ENCODE results near the gene KCNA10. TPM values are rescaled to one million over a fixed set of nuclear protein-coding genes. Genes with fewer than 3 reads are reported as not detected.

Gene KCNA10
- total and polyA plus RNA-seq, 10 of the 15 experiments (the other 5 are each of a cell fraction or from before 2014, with no cell fraction given): not detected

- Histone ChIP-seq H3K9me3 (replicated peaks; ENCODE audit: control insufficient read depth, insufficient read depth, low read length) (no peaks in the 10 kb centered on the region), H3K9ac (ENCODE audit: control insufficient read depth, insufficient read depth, low read length) (no peak overlapping the region), H3K36me3 (ENCODE audit: control insufficient read depth in 2 of 2, insufficient read depth in 2 of 2, low read length in 1 of 2) (no peaks in the 10 kb centered on the region), H3K4me3 (no peak overlapping the region), H3K27ac (ENCODE audit: control insufficient read depth, insufficient read depth) (no peak overlapping the region), H4K20me1 (ENCODE audit: control insufficient read depth, insufficient read depth) (no peaks in the 10 kb centered on the region), H3K79me2 (ENCODE audit: control insufficient read depth, insufficient read depth, low read length) (no peaks in the 10 kb centered on the region), H2AFZ (ENCODE audit: control insufficient read depth, low read depth, low read length) (no peak overlapping the region), H3K27me3 (replicated peaks in 1 of 2; ENCODE audit: control insufficient read depth in 2 of 2, insufficient read depth in 2 of 2, low read length in 1 of 2) (0 out of 4 replicates have a peak, but pooled peaks cover 0 to 2% of the 10 kb centered on the region in 2 experiments), H3K4me1 (ENCODE audit: control insufficient read depth, insufficient read depth, low read length) (peaks cover 5% of the 10 kb centered on the region; the same call in 1 of the 2 replicates), H3K4me2 (ENCODE audit: control insufficient read depth, insufficient read depth) (no peak overlapping the region)
- intact Hi-C loops (cut with micrococcal nuclease; ENCODE audit: unreplicated experiment): no loop called here
- ChIA-PET SMC1A (ENCODE audit: uncharacterized antibody, unreplicated experiment) (interaction anchor here (1.0 kb wide), 1 partner anchor 9 kb away, joined by 3 read pairs; no protein-coding TSS in a partner anchor), CTCF (interaction anchor here (1.2 kb wide), 1 partner anchor 9 kb away, joined by 5 read pairs; no protein-coding TSS in a partner anchor), RAD21 (ENCODE audit: unreplicated experiment) (no interaction called here), POLR2A (no interaction called here)
- BruUV-seq (replicated peaks): no TSS peak
- no peak for FAIRE-seq
- WGBS (ENCODE audit: insufficient coverage, insufficient replicate concordance, low lambda C conversion rate, missing lambda C conversion rate): 14% methylated on average over 3 of the region's 3 CpGs
- no peak for ATAC-seq
- in situ Hi-C loops (cut with MboI): no loop called here
- no peak for DNase-seq (ENCODE audit: low read depth, low spot score)
- TF ChIP-seq BHLHE40 (IDR thresholded peaks at IDR 0.05; ENCODE audit: borderline replicate concordance in 1 of 2, low read depth in 2 of 2, low read length in 1 of 2) (no peak), ATF2 (IDR thresholded peaks at IDR 0.05; ENCODE audit: low read length) (no peak), POU2F2 (IDR thresholded peaks at IDR 0.05; ENCODE audit: borderline replicate concordance, low read depth, low read length) (no peak), BACH1 (IDR thresholded peaks at IDR 0.05; ENCODE audit: borderline replicate concordance) (no peak), NBN (IDR thresholded peaks at IDR 0.05) (no peak), SIN3A (IDR thresholded peaks at IDR 0.05; ENCODE audit: low read depth, low read length) (no peak), POLR2AphosphoS2 (IDR thresholded peaks at IDR 0.05; ENCODE audit: low read depth, low read length) (no peak), MXI1 (IDR thresholded peaks at IDR 0.05; ENCODE audit: low read depth, low read length) (no peak), BCLAF1 (IDR thresholded peaks at IDR 0.05) (no peak), CTCF (IDR thresholded peaks at IDR 0.05 in 2 of 3, conservative IDR thresholded peaks at IDR 0.05 in 1 of 3; ENCODE audit: control insufficient read depth in 2 of 3, extremely low read depth in 1 of 3, insufficient read depth in 1 of 3, low read depth in 3 of 3, low read length in 3 of 3) (no peak), MYC (IDR thresholded peaks at IDR 0.05; ENCODE audit: insufficient read depth, insufficient read length, insufficient replicate concordance, low read length, severe bottlenecking) (no peak), MTA2 (IDR thresholded peaks at IDR 0.05; ENCODE audit: low read depth) (no peak), CEBPB (IDR thresholded peaks at IDR 0.05; ENCODE audit: borderline replicate concordance in 1 of 2, low read depth in 2 of 2, low read length in 2 of 2) (no peak), EP300 (IDR thresholded peaks at IDR 0.05; ENCODE audit: borderline replicate concordance in 1 of 2, control insufficient read depth in 1 of 2, low read depth in 2 of 2, low read length in 2 of 2) (no peak), ZNF384 (IDR thresholded peaks at IDR 0.05; ENCODE audit: borderline replicate concordance, low read depth, low read length) (no peak), TCF12 (IDR thresholded peaks at IDR 0.05; ENCODE audit: low read depth, low read length) (no peak), ATF3 (IDR thresholded peaks at IDR 0.05; ENCODE audit: borderline replicate concordance, extremely low read depth, low read depth, low read length) (no peak)
Measured at GRCh38 chr1:110505596-110505995, 13.4 kb downstream of the KCNA10 start.
